Measurements from ENCODE around the gene ARL8B. TPM values are rescaled to one million over a fixed set of nuclear protein-coding genes. Genes with fewer than 3 reads are reported as not detected.
A peak's percentile ranks its signal among the peaks of the same experiment; 100 is the strongest.

ARL8B gene
- total RNA-seq, 2 donors from 2014 or later: 40.8 to 51.4 TPM

- no peak for TF ChIP-seq CTCF (IDR thresholded peaks at IDR 0.05)
- intact Hi-C loops (cut with DNase I): no loop called here
- H3K9me3 ChIP-seq: no peaks in the 10 kb centered on the region
- DNase-seq: no peak
- H3K27ac ChIP-seq: no peak overlapping the region
- H3K9ac ChIP-seq (ENCODE audit: low read depth in 2 of 2, low read length in 2 of 2): no peak overlapping the region
- H3K27me3 ChIP-seq: no peaks in the 10 kb centered on the region
- no peaks in the 10 kb centered on the region for H3K4me1 ChIP-seq
- peaks cover 8% of the 10 kb centered on the region for H3K36me3 ChIP-seq
- H3K4me3 ChIP-seq: no peak overlapping the region
Observed at GRCh38 chr3:5198986-5199731, 77.1 kb downstream of the ARL8B start.

- Histone ChIP-seq H3K27ac (no peak overlapping the region), H3K9ac (ENCODE audit: low read depth in 2 of 2, low read length in 2 of 2) (no peak overlapping the region), H3K36me3 (peaks cover 16% of the 10 kb centered on the region), H3K27me3 (no peaks in the 10 kb centered on the region), H3K4me3 (no peak overlapping the region), H3K4me1 (no peaks in the 10 kb centered on the region), H3K9me3 (no peaks in the 10 kb centered on the region)
- no peak for TF ChIP-seq CTCF (IDR thresholded peaks at IDR 0.05)
- intact Hi-C loops (cut with DNase I): no loop called here
- no peak for DNase-seq
Observed at GRCh38 chr3:5201536-5201935, 79.4 kb downstream of the ARL8B start.

GRCh38 chr3:5202222-5202621 lies 80.1 kb downstream of the ARL8B start:
- Histone ChIP-seq H3K36me3 (peaks cover 16% of the 10 kb centered on the region), H3K9ac (ENCODE audit: low read depth in 2 of 2, low read length in 2 of 2) (no peak overlapping the region), H3K27ac (no peak overlapping the region), H3K4me1 (no peaks in the 10 kb centered on the region), H3K27me3 (no peaks in the 10 kb centered on the region), H3K4me3 (no peak overlapping the region), H3K9me3 (no peaks in the 10 kb centered on the region)
- intact Hi-C loops (cut with DNase I): no loop called here
- no peak for DNase-seq
- no peak for TF ChIP-seq CTCF (IDR thresholded peaks at IDR 0.05)

- TF ChIP-seq CTCF (IDR thresholded peaks at IDR 0.05): no peak
- no peak for DNase-seq
- Histone ChIP-seq H3K27ac (no peak overlapping the region), H3K4me1 (no peaks in the 10 kb centered on the region), H3K9me3 (no peaks in the 10 kb centered on the region), H3K4me3 (no peak overlapping the region), H3K9ac (ENCODE audit: low read depth in 2 of 2, low read length in 2 of 2) (no peak overlapping the region), H3K36me3 (peaks cover 16% of the 10 kb centered on the region), H3K27me3 (no peaks in the 10 kb centered on the region)
- intact Hi-C loops (cut with DNase I): no loop called here
Observed at GRCh38 chr3:5205165-5205941, 83.3 kb downstream of the ARL8B start.

- Histone ChIP-seq H3K4me3 (no peak overlapping the region), H3K4me1 (no peaks in the 10 kb centered on the region), H3K27me3 (no peaks in the 10 kb centered on the region), H3K9ac (ENCODE audit: low read depth in 2 of 2, low read length in 2 of 2) (no peak overlapping the region), H3K27ac (peak overlapping the region; percentile 42), H3K36me3 (peaks cover 23% of the 10 kb centered on the region), H3K9me3 (no peaks in the 10 kb centered on the region)
- TF ChIP-seq CTCF (IDR thresholded peaks at IDR 0.05): no peak
- no peak for DNase-seq
- intact Hi-C loops (cut with DNase I): no loop called here
Observed at GRCh38 chr3:5210926-5211325, 88.8 kb downstream of the ARL8B start.
